Kidney (tissue), 14 donors: ENCODE results near the gene ZNF423. TPM values are rescaled to one million over a fixed set of nuclear protein-coding genes. Genes with fewer than 3 reads are reported as not detected.

Experiments
- DNase-seq, 5 donors: peaks; one replicate each; pipeline ENCODE4 v3.0.0-alpha.2; 2013 to 2020
- FAIRE-seq: peaks from 2 replicates; lab custom pipeline; 2012; peaks lifted over from hg19 to GRCh38; lab: Jason Lieb, UNC
- H3K27ac ChIP-seq, 2 donors: one replicate each; pipeline ENCODE4 v1.7.0; 2013; ENCODE audit warnings: low read depth in 2 of 2, low read length in 2 of 2, inconsistent platforms in 1 of 2
- H3K27me3 ChIP-seq: one replicate; pipeline ENCODE4 v1.7.1; 2013; ENCODE audit warnings: low read length, inconsistent platforms; ENCODE audit not compliant: control insufficient read depth, insufficient read depth
- H3K36me3 ChIP-seq, 3 donors: one replicate each; pipeline versions ENCODE4 v1.7.0 to v1.7.1; 2013; ENCODE audit warnings: low read length in 3 of 3, control low read depth in 1 of 3, inconsistent platforms in 1 of 3; ENCODE audit not compliant: insufficient read depth in 3 of 3, control insufficient read depth in 2 of 3
- H3K4me1 ChIP-seq, 3 donors: one replicate each; pipeline versions ENCODE4 v1.7.0 to v1.7.1; 2013; ENCODE audit warnings: low read length in 3 of 3, inconsistent platforms in 1 of 3, low read depth in 1 of 3; ENCODE audit not compliant: control insufficient read depth in 2 of 3, insufficient read depth in 2 of 3
- H3K4me3 ChIP-seq, 3 donors: one replicate each; pipeline versions ENCODE4 v1.7.0 to v1.8.1; 2013; ENCODE audit warnings: low read length in 3 of 3, control low read depth in 1 of 3, inconsistent platforms in 1 of 3
- H3K9ac ChIP-seq, 3 donors: one replicate each; pipeline versions ENCODE4 v1.7.0 to v1.7.1; 2013; ENCODE audit warnings: low read length in 3 of 3, control low read depth in 1 of 3, inconsistent platforms in 1 of 3
- H3K9me3 ChIP-seq, 3 donors: one replicate each; pipeline versions ENCODE4 v1.7.0 to v1.7.1; 2013; ENCODE audit warnings: low read length in 3 of 3, control low read depth in 1 of 3, inconsistent platforms in 1 of 3; ENCODE audit not compliant: control insufficient read depth in 2 of 3, insufficient read depth in 1 of 3
- CTCF ChIP-seq: IDR thresholded peaks from 3 replicates; pipeline ENCODE4 v1.5.1; 2012; ENCODE audit warnings: mild to moderate bottlenecking, moderate library complexity, borderline replicate concordance; ENCODE audit not compliant: insufficient read depth; ENCODE audit errors: extremely low read depth
- intact Hi-C: fragments of 100-400 bp; cut with DNase I; formaldehyde crosslinking; loops from one replicate; pipeline ENCODE4 v1.11.1; 2022
- polyA plus RNA-seq: library from polyadenylated mRNA; stranded (reverse); fragments of 350-450 nt; fragmentation: Illumina TruSeq; extraction: RNeasy Lipid Tissue Mini Kit (QIAGEN cat#74804); gene quantifications from one replicate; pipeline ENCODE4 v1.2.3, GENCODE V29; 2014; ENCODE audit warnings: low read depth, low replicate concordance; ENCODE audit not compliant: insufficient read depth
- total RNA-seq: library from RNA; stranded (reverse); fragmentation: NEBNext Ultra II Directional; extraction: Animal tissue kit (Norgen Biotek cat#: 25700); gene quantifications from one replicate; pipeline ENCODE4 v1.2.1, GENCODE V29; 2021
- donor health status: control.
- donor health status: control.
- donor health status: control.
- donor health status: control.
- donor health status: control.
- donor health status: DM: yes; HTN: yes; CAD: no.
- donor health status: Normal renal cell carcinoma (clear cell type).

Gene ZNF423
- total and polyA plus RNA-seq, 2 donors from 2014 or later = 2.0 to 8.4 TPM

GRCh38 chr16:49695782-49696413, 160.0 kb downstream of the ZNF423 start:
- Histone ChIP-seq H3K27me3 (no peaks in the 10 kb centered on the region), H3K9ac (no peak overlapping the region), H3K27ac (no peak overlapping the region), H3K4me3 (no peak overlapping the region), H3K9me3 (no peaks in the 10 kb centered on the region), H3K4me1 (peaks cover 0 to 9% (median 8%) of the 10 kb centered on the region in 3 donors), H3K36me3 (no peaks in the 10 kb centered on the region)
- DNase-seq (no peak), FAIRE-seq (no peak)
- TF ChIP-seq CTCF = no peak
- intact Hi-C loops = no loop called here

DNA sequence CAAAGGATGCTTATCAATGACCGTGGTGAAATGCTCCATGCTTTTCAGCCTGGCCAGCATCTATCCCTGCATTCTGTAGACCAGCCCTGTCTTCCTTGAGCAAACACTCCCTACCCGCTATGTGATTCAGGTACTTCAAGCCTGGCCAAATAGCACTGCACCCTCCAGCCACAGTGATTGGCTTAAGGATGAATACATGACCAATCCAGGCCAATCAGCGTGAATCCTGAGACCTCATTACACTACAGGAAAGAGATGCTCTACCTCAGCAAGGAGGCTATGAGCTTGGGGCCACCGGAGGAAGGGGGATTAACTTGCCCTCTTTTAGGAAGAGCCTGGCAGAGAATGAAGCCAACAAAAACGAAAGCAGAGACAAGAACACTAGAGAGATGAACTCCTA, 162.5 kb downstream of the ZNF423 start:
- no peak for FAIRE-seq
- TF ChIP-seq CTCF = no peak

DNA sequence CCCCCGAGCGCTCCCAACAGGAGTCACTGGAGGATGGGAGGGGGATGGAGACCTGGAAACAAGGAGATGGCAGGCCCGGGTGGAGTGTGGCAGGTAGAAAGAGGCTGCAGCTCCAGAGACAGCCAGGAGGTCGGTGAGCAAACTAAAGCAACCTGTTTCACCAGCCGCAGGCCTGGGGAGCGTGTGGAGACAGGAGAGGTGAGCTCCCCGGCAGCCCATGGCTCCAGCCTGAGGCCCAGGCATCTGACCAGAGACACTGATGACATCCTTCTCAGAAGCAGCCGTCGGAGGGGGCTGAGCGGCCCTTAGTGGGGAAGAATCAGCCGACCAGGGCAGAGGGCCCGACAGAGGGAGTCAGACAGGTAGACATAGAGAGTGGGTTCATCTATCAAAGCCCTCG, 165.1 kb downstream of the ZNF423 start:
- Histone ChIP-seq H3K36me3 (no peaks in the 10 kb centered on the region), H3K27me3 (no peaks in the 10 kb centered on the region), H3K9ac (no peak overlapping the region), H3K4me3 (no peak overlapping the region), H3K9me3 (no peaks in the 10 kb centered on the region), H3K4me1 (no peaks in the 10 kb centered on the region), H3K27ac (no peak overlapping the region)
- intact Hi-C loops = no loop called here
- DNase-seq (no peak), FAIRE-seq (no peak)
- no peak for TF ChIP-seq CTCF

More for the DNA sequence above, 162.5 kb downstream of the ZNF423 start:
- intact Hi-C loops = no loop called here
- no peak overlapping the region for H3K9ac ChIP-seq
- no peak for DNase-seq
- H3K36me3 ChIP-seq = no peaks in the 10 kb centered on the region
- H3K4me3 ChIP-seq = no peak overlapping the region
- H3K4me1 ChIP-seq = no peaks in the 10 kb centered on the region
- no peaks in the 10 kb centered on the region for H3K9me3 ChIP-seq
- no peaks in the 10 kb centered on the region for H3K27me3 ChIP-seq
- no peak overlapping the region for H3K27ac ChIP-seq
